HG03064 (cell line): Measurements from ENCODE around the gene SPCS2.
A peak's percentile ranks its signal among the peaks of the same experiment; 100 is the strongest.

Experiments used
- ATAC-seq: cut with Tn5 transposase; IDR thresholded peaks from one replicate; pipeline ENCODE4 v1.9.1; 2021; ENCODE audit warnings: low read depth; ENCODE audit not compliant: unreplicated experiment

Gene SPCS2

GRCh38 chr11:74948898-74949752, at the start of gene SPCS2, which contains the start of gene XRRA1:
Gene SPCS2 (plus strand): TSS chr11:74949266. CDS start chr11:74949286, 20 bp downstream.
Gene XRRA1 (minus strand): TSS chr11:74949091. CDS start chr11:74940878, 8,213 bp downstream.
- peak; percentile 81 for ATAC-seq

DNA sequence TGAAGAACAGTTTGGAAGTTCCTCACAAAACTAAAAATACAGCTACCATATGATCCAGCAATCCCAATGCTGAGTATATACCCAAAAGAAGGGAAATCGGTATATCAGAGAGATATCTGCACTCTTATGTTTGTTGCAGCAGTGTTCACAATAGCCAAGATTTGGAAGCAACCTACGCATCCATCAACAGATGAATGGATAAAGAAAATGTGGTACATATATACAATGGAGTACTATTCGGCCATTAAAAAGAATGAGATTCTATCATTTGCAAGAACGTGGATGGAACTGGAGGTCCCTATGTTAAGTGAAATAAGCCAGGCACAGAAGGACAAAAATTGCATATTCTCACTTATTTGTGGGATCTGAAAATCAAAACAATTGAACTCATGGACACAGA, 46.7 kb upstream of the SPCS2 start:
- ATAC-seq = no peak

GRCh38 chr11:74905326-74905725, 43.7 kb upstream of the SPCS2 start:
- ATAC-seq = no peak

GRCh38 chr11:74909385-74909784, 39.7 kb upstream of the SPCS2 start:
- ATAC-seq = no peak

DNA sequence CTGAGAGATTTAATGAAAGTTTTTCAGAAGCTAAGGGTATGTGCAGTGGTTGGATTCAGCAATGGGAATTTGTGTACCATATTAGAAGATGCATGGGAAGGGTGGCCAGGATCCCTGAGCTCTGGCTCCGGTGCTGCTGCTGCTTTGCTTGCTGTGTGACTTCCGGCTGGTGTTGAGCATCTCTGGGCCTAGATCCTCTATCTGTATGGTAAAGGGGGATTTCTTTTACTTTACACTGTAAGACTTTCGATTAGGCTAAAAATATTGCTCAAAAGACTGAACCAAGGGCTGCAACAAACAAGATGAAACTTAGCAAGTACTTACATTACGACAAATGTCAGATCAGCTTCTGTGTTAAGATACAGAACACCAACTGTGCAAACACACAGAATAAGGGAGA, 39.3 kb upstream of the SPCS2 start:
- no peak for ATAC-seq

DNA sequence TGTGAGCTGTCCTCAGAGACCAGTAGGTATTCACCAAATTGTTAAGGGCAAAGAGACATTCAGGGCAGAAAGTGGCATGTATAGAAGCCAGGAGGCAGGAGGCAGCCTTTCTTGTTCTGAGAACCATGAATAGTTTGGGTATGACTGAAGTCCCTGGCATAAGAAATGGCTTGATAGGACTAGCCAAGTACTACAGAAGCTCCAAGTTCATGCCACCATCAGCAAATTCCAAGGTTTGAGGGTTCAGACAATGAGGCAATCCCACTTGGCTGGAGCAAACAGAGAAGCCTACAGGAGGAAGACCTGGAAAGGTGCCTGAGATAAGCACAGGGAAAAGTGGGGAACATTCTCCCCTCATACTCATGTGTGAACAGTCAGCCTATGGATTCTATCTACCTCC, 25.9 kb upstream of the SPCS2 start:
- ATAC-seq = no peak

- ATAC-seq = no peak
Measured at GRCh38 chr11:74925281-74925680, 23.8 kb upstream of the SPCS2 start.

DNA sequence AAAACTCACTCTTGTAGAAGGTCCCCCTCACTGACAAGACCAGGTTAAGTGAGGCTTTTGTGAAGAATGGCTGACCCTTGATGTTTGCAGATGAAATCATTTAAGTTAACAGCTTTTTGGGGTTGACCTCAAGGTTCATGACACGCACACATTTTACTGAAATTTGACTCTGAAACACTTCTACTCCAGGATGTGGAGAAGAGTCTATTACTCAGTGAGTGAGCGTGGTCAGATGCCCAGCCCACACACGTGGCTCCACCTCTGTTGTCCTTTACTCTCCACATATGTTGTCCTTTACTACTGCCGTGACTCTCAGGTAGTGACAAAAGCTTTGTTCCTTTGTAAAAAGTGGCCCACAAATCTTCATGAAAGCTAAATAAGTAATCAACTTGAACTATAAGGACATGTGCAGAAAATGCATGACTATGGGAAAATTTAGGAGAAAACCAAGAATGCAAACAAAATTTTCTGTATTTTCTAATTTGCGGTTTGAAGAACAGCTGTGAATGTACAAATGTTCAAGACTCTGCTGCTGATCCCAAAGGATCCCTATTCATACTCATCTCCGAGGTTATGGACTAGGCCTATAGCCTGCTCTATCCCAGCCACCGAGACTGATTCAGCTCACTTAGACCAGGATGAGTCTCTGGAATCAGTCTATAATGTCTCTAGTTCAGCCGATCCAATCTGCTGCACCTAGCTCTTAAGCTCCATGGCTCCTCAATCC, 22.6 kb upstream of the SPCS2 start:
- ATAC-seq = no peak

- no peak for ATAC-seq
Measured at GRCh38 chr11:74927496-74927895, 21.6 kb upstream of the SPCS2 start.

GRCh38 chr11:74929431-74930363, 19.4 kb upstream of the SPCS2 start:
- ATAC-seq = no peak

DNA sequence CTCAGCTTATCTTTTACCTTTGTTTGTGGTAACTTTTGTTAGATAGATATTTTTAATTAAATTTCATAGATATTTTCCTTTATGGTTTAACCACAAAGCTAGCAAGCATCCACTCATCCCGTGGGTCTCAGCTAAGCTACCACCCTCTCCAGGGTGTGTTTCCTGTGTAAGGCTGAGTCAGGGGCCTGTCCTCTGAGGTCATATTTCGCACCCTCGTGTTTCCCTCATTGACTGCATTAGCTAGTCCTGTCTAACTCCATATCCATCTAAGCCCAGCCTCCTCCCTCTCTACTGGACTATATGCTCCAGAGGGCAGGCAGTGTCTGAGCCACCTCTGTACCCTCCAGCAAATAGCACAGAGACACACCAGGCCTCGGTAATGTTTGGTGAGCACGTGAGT, 16.9 kb upstream of the SPCS2 start:
- no peak for ATAC-seq

GRCh38 chr11:74932797-74933196, 16.3 kb upstream of the SPCS2 start:
- no peak for ATAC-seq

GRCh38 chr11:74933765-74934164, 15.3 kb upstream of the SPCS2 start:
- ATAC-seq = no peak

DNA sequence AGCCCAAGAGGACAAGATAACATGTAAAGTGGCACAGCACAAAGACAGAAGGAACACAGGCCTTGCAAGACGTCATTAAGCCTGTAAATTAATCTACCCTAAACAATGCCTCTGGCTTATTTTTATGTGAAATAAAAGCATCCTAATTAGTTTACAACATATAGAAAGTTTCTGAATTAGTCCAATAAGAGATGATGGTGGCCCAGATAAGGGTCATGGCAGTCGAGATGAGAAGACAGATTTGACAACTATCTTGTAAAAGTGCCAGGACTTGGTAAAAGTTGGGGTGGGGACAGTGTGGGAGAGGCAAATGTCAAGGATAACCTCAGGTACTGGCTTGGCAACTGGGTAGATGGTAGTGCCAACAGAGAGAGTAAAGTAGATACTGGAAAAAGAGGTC, 13.8 kb upstream of the SPCS2 start:
- ATAC-seq = no peak

DNA sequence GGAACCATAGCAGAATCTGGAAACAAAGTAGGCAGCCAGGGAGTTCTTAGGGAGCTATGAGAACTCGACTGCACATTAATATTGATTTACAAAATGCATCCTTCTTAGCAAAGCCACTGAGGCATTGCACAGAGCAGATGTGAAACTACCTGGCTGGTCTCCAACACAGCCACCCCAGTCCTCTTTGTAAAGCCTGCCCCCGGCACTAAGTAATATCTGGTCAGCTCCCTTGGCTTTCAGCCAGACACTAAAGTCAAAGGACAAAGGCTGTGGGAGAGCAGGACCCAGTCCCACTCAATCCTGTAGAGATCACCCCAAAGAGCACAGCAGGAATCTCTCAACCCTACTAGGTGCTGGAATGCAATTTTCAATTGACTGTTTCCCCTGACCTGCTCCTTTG, 13.0 kb upstream of the SPCS2 start:
- ATAC-seq = no peak

DNA sequence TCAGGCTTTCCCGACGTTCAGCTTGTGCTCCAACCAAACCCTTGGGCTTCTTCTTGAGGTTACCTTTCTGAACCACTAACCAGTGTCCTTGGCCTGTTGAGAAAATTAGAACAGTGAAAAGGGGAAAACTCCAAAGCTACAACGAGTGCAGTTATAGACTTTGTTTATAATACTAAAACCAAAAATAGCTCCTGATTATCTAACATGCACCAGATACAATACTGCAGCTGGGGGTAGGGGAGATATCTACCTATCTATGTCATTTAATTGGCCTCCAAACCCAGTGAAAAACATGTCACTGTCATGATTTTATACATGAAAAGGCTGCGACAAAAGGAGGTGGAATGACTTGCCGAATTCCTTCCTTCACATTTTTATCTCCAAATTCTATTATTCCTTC, 12.1 kb upstream of the SPCS2 start:
- no peak for ATAC-seq

- ATAC-seq = no peak
Measured at GRCh38 chr11:74937696-74938475, 11.2 kb upstream of the SPCS2 start.

DNA sequence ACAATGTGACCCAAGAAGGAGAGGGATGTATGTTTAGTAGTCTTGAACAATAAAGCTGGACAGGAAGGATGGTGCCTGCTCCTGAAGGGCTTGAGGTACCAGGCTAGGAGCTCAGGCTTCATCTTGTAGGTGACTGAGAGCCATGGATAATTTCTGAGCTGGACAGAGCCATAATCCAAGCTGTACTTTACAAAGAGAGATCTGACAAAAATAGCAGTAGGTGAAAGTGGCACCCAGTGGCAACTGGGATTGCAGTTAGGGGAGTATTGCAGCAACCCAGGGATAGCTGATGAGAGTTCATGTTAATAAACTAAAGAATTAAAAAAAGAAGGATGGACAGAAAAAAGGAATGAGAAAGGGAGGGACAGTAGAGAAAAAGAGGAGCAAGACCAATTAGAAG, 7.6 kb upstream of the SPCS2 start:
- no peak for ATAC-seq

DNA sequence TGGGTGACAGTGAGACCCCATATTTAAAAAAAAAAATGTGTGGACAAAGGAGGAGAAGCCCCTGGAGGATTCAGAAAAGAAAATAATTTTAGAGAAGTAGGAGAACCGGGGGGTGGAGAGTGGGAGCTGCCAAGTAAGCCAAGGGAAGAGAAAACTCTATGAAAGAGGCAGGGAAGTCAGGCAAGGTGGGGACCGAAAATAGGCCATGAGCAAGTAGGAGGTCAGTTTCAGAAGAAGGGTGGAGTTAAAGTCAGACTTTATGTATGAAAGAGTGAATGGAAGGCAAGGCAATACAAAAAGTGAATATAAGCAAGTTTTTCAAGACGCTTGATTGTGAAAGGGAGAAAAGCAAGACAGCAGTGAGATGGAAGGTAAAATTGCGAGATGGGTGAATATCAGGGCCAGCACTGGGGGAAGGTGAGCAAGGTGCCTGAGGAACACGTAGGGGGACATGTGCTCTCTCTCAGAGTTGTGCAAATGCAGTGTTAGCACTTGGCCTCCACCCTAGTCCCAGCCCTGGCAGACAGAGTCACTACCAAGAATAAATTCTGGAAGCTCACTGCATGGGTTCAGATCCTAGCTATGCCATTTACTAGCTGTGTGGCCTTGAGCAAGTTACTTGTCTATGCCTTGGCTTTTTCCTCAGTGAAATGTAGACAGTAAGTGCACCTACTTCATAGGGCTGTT, 6.8 kb upstream of the SPCS2 start:
- ATAC-seq = no peak

GRCh38 chr11:74948546-74948897, 544 bp upstream of the SPCS2 start:
- peak; percentile 25 for ATAC-seq
